Mesenchymal stem cell (in vitro differentiated cells and primary cell): ENCODE data around the gene SLC15A5.

ENCODE experiments used
- DNase-seq: peaks from one replicate; pipeline ENCODE4 v3.0.0-alpha.2; 2013
- H2AFZ ChIP-seq: one replicate; pipeline ENCODE4 v1.6.1; 2013; ENCODE audit warnings: low read depth, mild to moderate bottlenecking, control low read depth, inconsistent platforms, low read length, moderate library complexity
- H2AK5ac ChIP-seq: 2 replicates; pipeline ENCODE4 v1.6.1; 2013; ENCODE audit warnings: low read length, moderate library complexity, mild to moderate bottlenecking, inconsistent platforms; ENCODE audit not compliant: severe bottlenecking
- H2BK120ac ChIP-seq: one replicate; pipeline ENCODE4 v1.6.1; 2013; ENCODE audit warnings: low read depth, mild to moderate bottlenecking, inconsistent platforms, low read length, moderate library complexity
- H2BK12ac ChIP-seq, 2 experiments: one replicate each; pipeline ENCODE4 v1.6.1; 2013; ENCODE audit warnings: inconsistent platforms in 2 of 2, low read length in 2 of 2, mild to moderate bottlenecking in 2 of 2, moderate library complexity in 2 of 2, control low read depth in 1 of 2
- H2BK15ac ChIP-seq: one replicate; pipeline ENCODE4 v1.6.1; 2013; ENCODE audit warnings: mild to moderate bottlenecking, low read depth, inconsistent platforms; ENCODE audit not compliant: poor library complexity, severe bottlenecking
- H2BK5ac ChIP-seq: 2 replicates; pipeline ENCODE4 v1.6.1; 2013; ENCODE audit warnings: low read depth, mild to moderate bottlenecking, low read length, control low read depth, inconsistent platforms; ENCODE audit not compliant: poor library complexity, severe bottlenecking
- H3K14ac ChIP-seq, 2 experiments: one replicate each; pipeline ENCODE4 v1.6.1; 2013; ENCODE audit warnings: inconsistent platforms in 2 of 2, low read length in 2 of 2, control low read depth in 1 of 2, mild to moderate bottlenecking in 1 of 2, moderate library complexity in 1 of 2
- H3K18ac ChIP-seq, 2 experiments: one replicate each; pipeline ENCODE4 v1.6.1; 2013; ENCODE audit warnings: inconsistent platforms in 2 of 2, low read length in 2 of 2, control low read depth in 1 of 2, low read depth in 1 of 2, mild to moderate bottlenecking in 1 of 2
- H3K23ac ChIP-seq, 2 experiments: one replicate each; pipeline ENCODE4 v1.6.1; 2013; ENCODE audit warnings: inconsistent platforms in 2 of 2, low read length in 2 of 2, mild to moderate bottlenecking in 2 of 2, moderate library complexity in 2 of 2, control low read depth in 1 of 2
- H3K27ac ChIP-seq: 2 replicates; pipeline ENCODE4 v1.5.1; 2013; ENCODE audit warnings: mild to moderate bottlenecking, moderate library complexity, low read length, control low read depth, inconsistent platforms; ENCODE audit not compliant: poor library complexity, severe bottlenecking
- H3K27me3 ChIP-seq, 2 experiments: 2 replicates each; pipeline versions ENCODE4 v1.6.1 to v1.7.0; 2013; ENCODE audit warnings: low read length in 2 of 2, mild to moderate bottlenecking in 2 of 2, moderate library complexity in 2 of 2, control low read depth in 1 of 2, inconsistent platforms in 1 of 2; ENCODE audit not compliant: control insufficient read depth in 1 of 2, insufficient read depth in 1 of 2
- H3K36me3 ChIP-seq, 2 experiments: 2 replicates each; pipeline versions ENCODE4 v1.6.1 to v1.7.0; 2013; ENCODE audit warnings: low read length in 2 of 2, control low read depth in 1 of 2, inconsistent platforms in 1 of 2, low read depth in 1 of 2, mild to moderate bottlenecking in 1 of 2; ENCODE audit not compliant: insufficient read depth in 2 of 2, control insufficient read depth in 1 of 2
- H3K4ac ChIP-seq, 2 experiments: one replicate each; pipeline ENCODE4 v1.6.1; 2013; ENCODE audit warnings: inconsistent platforms in 2 of 2, low read length in 2 of 2, mild to moderate bottlenecking in 2 of 2, moderate library complexity in 2 of 2, control low read depth in 1 of 2, low read depth in 1 of 2
- H3K4me1 ChIP-seq: 2 replicates; pipeline ENCODE4 v1.6.1; 2013; ENCODE audit warnings: low read depth, low read length, control low read depth; ENCODE audit not compliant: control insufficient read depth, insufficient read depth
- H3K4me2 ChIP-seq: 2 replicates; pipeline ENCODE4 v1.6.1; 2013; ENCODE audit warnings: low read length, mild to moderate bottlenecking, inconsistent platforms; ENCODE audit not compliant: poor library complexity, severe bottlenecking
- H3K4me3 ChIP-seq, 2 experiments: 2 replicates each; pipeline versions ENCODE4 v1.5.1 to v1.7.0; 2013; ENCODE audit warnings: low read length in 2 of 2, mild to moderate bottlenecking in 2 of 2, control low read depth in 1 of 2, low read depth in 1 of 2; ENCODE audit not compliant: insufficient read depth in 1 of 2
- H3K79me1 ChIP-seq: replicated peaks from 2 replicates; pipeline ENCODE4 v1.6.1; 2013; ENCODE audit warnings: mild to moderate bottlenecking, control low read depth, low read length, inconsistent platforms; ENCODE audit not compliant: poor library complexity, severe bottlenecking
- H3K9ac ChIP-seq: 2 replicates; pipeline ENCODE4 v1.7.0; 2013; ENCODE audit warnings: mild to moderate bottlenecking, low read length, moderate library complexity
- H3K9me3 ChIP-seq: 2 replicates; pipeline ENCODE4 v1.7.0; 2013; ENCODE audit warnings: mild to moderate bottlenecking, low read length; ENCODE audit not compliant: control insufficient read depth
- H4K8ac ChIP-seq: one replicate; pipeline ENCODE4 v1.6.1; 2013; ENCODE audit warnings: inconsistent platforms, mild to moderate bottlenecking, low read length, moderate library complexity
- H4K91ac ChIP-seq: one replicate; pipeline ENCODE4 v1.6.1; 2013; ENCODE audit warnings: mild to moderate bottlenecking, low read length, inconsistent platforms
- WGBS: methylation state at CpG from one replicate; pipeline ENCODE4 v1.1.7; 2013; ENCODE audit warnings: mixed read lengths; 5-methylcytosine and 5-hydroxymethylcytosine counted together

SLC15A5 gene

GRCh38 chr12:16228067-16228466 lies 49.4 kb downstream of the SLC15A5 start:
- WGBS, result 79% methylated on average over 2 of the region's 2 CpGs
- Histone ChIP-seq H3K18ac (no peak overlapping the region), H2BK5ac (no peak overlapping the region), H2AFZ (no peak overlapping the region), H2BK15ac (no peak overlapping the region), H3K23ac (no peak overlapping the region), H4K8ac (no peak overlapping the region), H4K91ac (no peak overlapping the region), H3K79me1 (no peaks in the 10 kb centered on the region), H2AK5ac (no peak overlapping the region), H3K4me2 (no peak overlapping the region), H3K27me3 (no peaks in the 10 kb centered on the region), H2BK120ac (no peak overlapping the region), H3K27ac (no peak overlapping the region), H3K4me3 (no peak overlapping the region), H2BK12ac (no peak overlapping the region), H3K4me1 (no peaks in the 10 kb centered on the region), H3K9me3 (peaks cover 18% of the 10 kb centered on the region), H3K4ac (no peak overlapping the region), H3K14ac (no peak overlapping the region), H3K9ac (no peak overlapping the region), H3K36me3 (no peaks in the 10 kb centered on the region)
- DNase-seq, result no peak

GRCh38 chr12:16225692-16226091 lies 51.8 kb downstream of the SLC15A5 start:
- no peaks in the 10 kb centered on the region for H3K36me3 ChIP-seq
- no peak for DNase-seq
- H2AK5ac ChIP-seq, result no peak overlapping the region

GRCh38 chr12:16224196-16224595 lies 53.3 kb downstream of the SLC15A5 start:
- Histone ChIP-seq H3K4ac (no peak overlapping the region), H3K4me3 (no peak overlapping the region), H2BK5ac (no peak overlapping the region), H2BK15ac (no peak overlapping the region), H3K36me3 (no peaks in the 10 kb centered on the region), H3K14ac (no peak overlapping the region), H3K79me1 (no peaks in the 10 kb centered on the region), H3K4me2 (no peak overlapping the region), H3K23ac (no peak overlapping the region), H3K4me1 (no peaks in the 10 kb centered on the region), H2BK12ac (no peak overlapping the region), H3K18ac (no peak overlapping the region), H4K8ac (no peak overlapping the region), H2AFZ (no peak overlapping the region), H4K91ac (no peak overlapping the region), H2AK5ac (no peak overlapping the region), H3K27ac (no peak overlapping the region), H3K9ac (no peak overlapping the region), H3K27me3 (no peaks in the 10 kb centered on the region), H3K9me3 (no peaks in the 10 kb centered on the region), H2BK120ac (no peak overlapping the region)
- no peak for DNase-seq
- 98% methylated on average over 3 of the region's 3 CpGs for WGBS

More at GRCh38 chr12:16225692-16226091, 51.8 kb downstream of the SLC15A5 start:
- no peak overlapping the region for H2BK12ac ChIP-seq
- no peak overlapping the region for H2BK5ac ChIP-seq
- no peak overlapping the region for H3K4ac ChIP-seq
- H3K4me2 ChIP-seq, result no peak overlapping the region
- no peak overlapping the region for H2BK15ac ChIP-seq
- H2AFZ ChIP-seq, result no peak overlapping the region
- H3K27ac ChIP-seq, result no peak overlapping the region
- H3K18ac ChIP-seq, result no peak overlapping the region
- 77% methylated on average over 4 of the region's 4 CpGs for WGBS
- H3K79me1 ChIP-seq, result no peaks in the 10 kb centered on the region
- H2BK120ac ChIP-seq, result no peak overlapping the region
- no peaks in the 10 kb centered on the region for H3K4me1 ChIP-seq
- no peak overlapping the region for H3K9ac ChIP-seq
- no peak overlapping the region for H3K23ac ChIP-seq
- no peak overlapping the region for H4K91ac ChIP-seq
- H4K8ac ChIP-seq, result no peak overlapping the region
- no peak overlapping the region for H3K14ac ChIP-seq
- H3K4me3 ChIP-seq, result no peak overlapping the region
- H3K27me3 ChIP-seq, result no peaks in the 10 kb centered on the region
- no peaks in the 10 kb centered on the region for H3K9me3 ChIP-seq

- WGBS, result no CpG with 5 or more reads among the region's 2 CpGs
- Histone ChIP-seq H2BK5ac (no peak overlapping the region), H3K18ac (no peak overlapping the region)
Observed at GRCh38 chr12:16221776-16222175, 55.7 kb downstream of the SLC15A5 start.

More at GRCh38 chr12:16221776-16222175, 55.7 kb downstream of the SLC15A5 start:
- no peak overlapping the region for H2BK12ac ChIP-seq
- H3K4me1 ChIP-seq, result no peaks in the 10 kb centered on the region
- H2AFZ ChIP-seq, result no peak overlapping the region
- H3K14ac ChIP-seq, result no peak overlapping the region
- no peak overlapping the region for H2BK15ac ChIP-seq
- H3K79me1 ChIP-seq, result no peaks in the 10 kb centered on the region
- H3K4ac ChIP-seq, result no peak overlapping the region
- no peak overlapping the region for H3K4me2 ChIP-seq
- no peak overlapping the region for H4K91ac ChIP-seq
- no peak overlapping the region for H4K8ac ChIP-seq
- no peak overlapping the region for H3K4me3 ChIP-seq
- no peak overlapping the region for H3K27ac ChIP-seq
- H3K23ac ChIP-seq, result no peak overlapping the region
- H3K27me3 ChIP-seq, result no peaks in the 10 kb centered on the region
- no peak overlapping the region for H2AK5ac ChIP-seq
- no peak overlapping the region for H2BK120ac ChIP-seq
- no peaks in the 10 kb centered on the region for H3K9me3 ChIP-seq
- DNase-seq, result no peak
- no peak overlapping the region for H3K9ac ChIP-seq
- H3K36me3 ChIP-seq, result no peaks in the 10 kb centered on the region
